Keratinocyte (primary cell): ENCODE measurements around the gene ARID5A. TPM values are rescaled to one million over a fixed set of nuclear protein-coding genes. Genes with fewer than 3 reads are reported as not detected.

Source experiments
- DNase-seq: peaks from one replicate; pipeline ENCODE4 v3.0.0-alpha.2; 2011; ENCODE audit warnings: low read depth, missing footprints, low spot score
- FAIRE-seq: peaks from 2 replicates; lab custom pipeline; 2011; peaks lifted over from hg19 to GRCh38; lab: Jason Lieb, UNC
- H2AFZ ChIP-seq: 2 replicates; pipeline ENCODE4 v1.6.0; 2012; ENCODE audit warnings: low read length, control low read depth, inconsistent platforms; ENCODE audit not compliant: control insufficient read depth
- H3K27ac ChIP-seq: 2 replicates; pipeline ENCODE4 v1.5.1; 2011; ENCODE audit warnings: low read length; ENCODE audit not compliant: control insufficient read depth, insufficient read depth
- H3K27me3 ChIP-seq: 3 replicates; pipeline ENCODE4 v1.6.0; 2011; ENCODE audit warnings: low read length; ENCODE audit not compliant: control insufficient read depth, insufficient read depth; ENCODE audit errors: extremely low read depth
- H3K36me3 ChIP-seq, 2 experiments: 2 replicates in 1 of 2; 3 replicates in 1 of 2; pipeline ENCODE4 v1.5.1; 2011; ENCODE audit warnings: low read length in 2 of 2, mild to moderate bottlenecking in 1 of 2; ENCODE audit not compliant: control insufficient read depth in 2 of 2, insufficient read depth in 2 of 2; ENCODE audit errors: extremely low read depth in 1 of 2
- H3K4me1 ChIP-seq: 3 replicates; pipeline ENCODE4 v1.5.1; 2011; ENCODE audit warnings: low read length; ENCODE audit not compliant: control insufficient read depth, insufficient read depth; ENCODE audit errors: extremely low read depth
- H3K4me2 ChIP-seq: 3 replicates; pipeline ENCODE4 v1.6.0; 2011; ENCODE audit warnings: low read depth, low read length; ENCODE audit not compliant: control insufficient read depth, insufficient read depth; ENCODE audit errors: extremely low read depth
- H3K4me3 ChIP-seq, 3 experiments: fragments of 200-600 bp in 1 of 3; sonication (generic) in 1 of 3; 2 replicates in 2 of 3; 3 replicates in 1 of 3; pipeline ENCODE4 v1.5.1; 2011 to 2016; ENCODE audit warnings: low read length in 3 of 3, mild to moderate bottlenecking in 3 of 3, control low read depth in 2 of 3, inconsistent platforms in 1 of 3, low read depth in 1 of 3, mixed read lengths in 1 of 3, mixed run types in 1 of 3, moderate library complexity in 1 of 3; ENCODE audit not compliant: control insufficient read depth in 2 of 3, insufficient read depth in 2 of 3; ENCODE audit errors: extremely low read depth in 1 of 3
- H3K79me2 ChIP-seq: 2 replicates; pipeline ENCODE4 v1.6.0; 2012; ENCODE audit warnings: low read length; ENCODE audit not compliant: control insufficient read depth, insufficient read depth
- H3K9ac ChIP-seq: 3 replicates; pipeline ENCODE4 v1.6.0; 2011; ENCODE audit warnings: low read length; ENCODE audit not compliant: control insufficient read depth, insufficient read depth; ENCODE audit errors: extremely low read depth
- H3K9me1 ChIP-seq: 3 replicates; pipeline ENCODE4 v1.6.0; 2011; ENCODE audit warnings: low read length; ENCODE audit not compliant: control insufficient read depth, insufficient read depth; ENCODE audit errors: extremely low read depth
- H3K9me3 ChIP-seq: 2 replicates; pipeline ENCODE4 v1.5.1; 2012; ENCODE audit warnings: low read depth, low read length; ENCODE audit not compliant: control insufficient read depth
- H4K20me1 ChIP-seq: 3 replicates; pipeline ENCODE4 v1.6.0; 2011; ENCODE audit warnings: low read length; ENCODE audit not compliant: control insufficient read depth, insufficient read depth; ENCODE audit errors: extremely low read depth
- CTCF ChIP-seq, 3 experiments: IDR thresholded peaks in 1 of 3; conservative IDR thresholded peaks in 1 of 3; optimal IDR thresholded peaks in 1 of 3; 2 replicates in 2 of 3; 3 replicates in 1 of 3; pipeline versions ENCODE3 to v1.5.1; 2011; ENCODE audit warnings: low read length in 3 of 3, mild to moderate bottlenecking in 3 of 3, moderate library complexity in 2 of 3, control low read depth in 1 of 3, inconsistent platforms in 1 of 3; ENCODE audit not compliant: insufficient read depth in 2 of 3; ENCODE audit errors: extremely low read depth in 1 of 3
- EZH2 ChIP-seq: IDR thresholded peaks from one replicate; pipeline ENCODE4 v1.6.1; 2012; ENCODE audit warnings: inconsistent platforms, mild to moderate bottlenecking, low read length, moderate library complexity
- dilution Hi-C: fragments of 300-500 bp; cut with MboI; formaldehyde crosslinking; loops from one replicate; pipeline ENCODE4 v1.7.0; 2020; ENCODE audit warnings: low sequenced_read_pairs; ENCODE audit not compliant: extremely low pct_ligation_motif_present
- polyA plus RNA-seq, 5 experiments: library from polyadenylated mRNA; depleted of rRNA in 3 of 5; stranded (reverse) in 3 of 5; stranded (forward) in 1 of 5; unstranded in 1 of 5; fragments of >200 nt; gene quantifications; 1 replicate in 1 of 5; 2 replicates in 3 of 5; 3 replicates in 1 of 5; pipeline versions ENCODE4 v1.2.1 to v1.2.3, GENCODE V29; 2011 to 2012; ENCODE audit warnings: missing spikeins in 2 of 5, low read depth in 1 of 5, low replicate concordance in 1 of 5

Gene ARID5A
- polyA plus RNA-seq, 1 donor (not counting 4 experiments of a cell fraction or from before 2014, with no cell fraction given), result 1.6 TPM

GRCh38 chr2:96568094-96568493 lies 31.5 kb downstream of the ARID5A start:
- no peak overlapping the region for H2AFZ ChIP-seq
- no peaks in the 10 kb centered on the region for H3K36me3 ChIP-seq
- no peaks in the 10 kb centered on the region for H3K4me1 ChIP-seq
- no peak overlapping the region for H3K4me3 ChIP-seq
- FAIRE-seq (no peak), DNase-seq (no peak)
- no peaks in the 10 kb centered on the region for H3K79me2 ChIP-seq
- no peaks in the 10 kb centered on the region for H4K20me1 ChIP-seq
- no peaks in the 10 kb centered on the region for H3K27me3 ChIP-seq
- H3K4me2 ChIP-seq, result no peak overlapping the region
- TF ChIP-seq EZH2 (no peak), CTCF (optimal IDR thresholded peaks at IDR 0.05 in 1 of 3, IDR thresholded peaks at IDR 0.05 in 1 of 3, conservative IDR thresholded peaks at IDR 0.05 in 1 of 3; ENCODE audit: extremely low read depth in 1 of 3, insufficient read depth in 2 of 3, low read length in 3 of 3) (no peak)
- H3K9ac ChIP-seq, result no peak overlapping the region
- H3K9me1 ChIP-seq, result no peaks in the 10 kb centered on the region
- no peaks in the 10 kb centered on the region for H3K9me3 ChIP-seq
- H3K27ac ChIP-seq, result no peak overlapping the region
- dilution Hi-C loops, result no loop called here

- H2AFZ ChIP-seq, result no peak overlapping the region
- no peaks in the 10 kb centered on the region for H3K36me3 ChIP-seq
- no peak for TF ChIP-seq CTCF (optimal IDR thresholded peaks at IDR 0.05 in 1 of 3, IDR thresholded peaks at IDR 0.05 in 1 of 3, conservative IDR thresholded peaks at IDR 0.05 in 1 of 3; ENCODE audit: extremely low read depth in 1 of 3, insufficient read depth in 2 of 3, low read length in 3 of 3)
- no peak for TF ChIP-seq EZH2
- no peaks in the 10 kb centered on the region for H3K9me3 ChIP-seq
- H3K79me2 ChIP-seq, result no peaks in the 10 kb centered on the region
- H3K9ac ChIP-seq, result no peak overlapping the region
- no peak overlapping the region for H3K27ac ChIP-seq
- dilution Hi-C loops, result no loop called here
- DNase-seq (no peak), FAIRE-seq (no peak)
- H3K9me1 ChIP-seq, result no peaks in the 10 kb centered on the region
- no peak overlapping the region for H3K4me2 ChIP-seq
- no peaks in the 10 kb centered on the region for H4K20me1 ChIP-seq
- H3K4me1 ChIP-seq, result no peaks in the 10 kb centered on the region
- no peak overlapping the region for H3K4me3 ChIP-seq
- H3K27me3 ChIP-seq, result no peaks in the 10 kb centered on the region
Measured at GRCh38 chr2:96574364-96574763, 37.8 kb downstream of the ARID5A start.
